WTC11 (cell line): ENCODE measurements around the gene PCBP3. TPM values are rescaled to one million over a fixed set of nuclear protein-coding genes. Genes with fewer than 3 reads are reported as not detected.

Experiments used
- ATAC-seq: fragments of 200-7000 bp; cut with Tn5 transposase; 2 replicates; pipeline ENCODE4 v1.10.0; 2021; ENCODE audit warnings: mild to moderate bottlenecking, moderate library complexity
- CTCF ChIA-PET: fragments of 300-600 bp; sonication (Branson Sonifier 250); formaldehyde crosslinking; loops from one replicate; lab custom pipeline; 2021; ENCODE audit warnings: antibody characterized with exemption; lab: Charles Lee
- POLR2A ChIA-PET: fragments of 350-600 bp; sonication (Branson Sonifier 250); formaldehyde crosslinking; loops from one replicate; lab custom pipeline; 2021; ENCODE audit warnings: antibody characterized with exemption; lab: Charles Lee
- DNase-seq: peaks from one replicate; pipeline ENCODE4 v3.0.0; 2021; ENCODE audit warnings: low spot score
- H3K27ac Mint-ChIP-seq: 2 replicates; pipeline ENCODE4 v1.8.0; 2021; ENCODE audit warnings: mixed read lengths
- H3K27me3 Mint-ChIP-seq: 2 replicates; pipeline ENCODE4 v1.8.0; 2021; ENCODE audit warnings: low read depth, mild to moderate bottlenecking, moderate library complexity, mixed read lengths
- H3K36me3 Mint-ChIP-seq: 2 replicates; pipeline ENCODE4 v1.8.0; 2021; ENCODE audit warnings: mixed read lengths
- H3K4me1 Mint-ChIP-seq: 2 replicates; pipeline ENCODE4 v1.8.0; 2022; ENCODE audit warnings: mixed read lengths
- H3K4me3 Mint-ChIP-seq: 2 replicates; pipeline ENCODE4 v1.8.0; 2021; ENCODE audit warnings: mild to moderate bottlenecking, moderate library complexity, mixed read lengths
- H3K9me3 Mint-ChIP-seq: 2 replicates; pipeline ENCODE4 v1.8.0; 2021; ENCODE audit warnings: mixed read lengths
- FOXJ3 ChIP-seq: sonication (generic); formaldehyde crosslinking; IDR thresholded peaks from 2 replicates; pipeline ENCODE4 v1.9.0; 2021; ENCODE audit warnings: missing genetic modification reagents, mild to moderate bottlenecking, borderline replicate concordance
- KAT7 ChIP-seq: sonication (generic); formaldehyde crosslinking; IDR thresholded peaks from 2 replicates; pipeline ENCODE4 v1.8.1; 2023; ENCODE audit warnings: missing genetic modification reagents, mild to moderate bottlenecking, borderline replicate concordance
- NR1H2 ChIP-seq: sonication (generic); formaldehyde crosslinking; IDR thresholded peaks from 2 replicates; pipeline ENCODE4 v1.9.0; 2021; ENCODE audit warnings: mild to moderate bottlenecking, moderate library complexity, missing genetic modification reagents
- RELA ChIP-seq: sonication (generic); formaldehyde crosslinking; IDR thresholded peaks from 2 replicates; pipeline ENCODE4 v1.8.1; 2022; ENCODE audit warnings: missing genetic modification reagents, mild to moderate bottlenecking, borderline replicate concordance
- ZBTB21 ChIP-seq: sonication (generic); formaldehyde crosslinking; IDR thresholded peaks from 2 replicates; pipeline ENCODE4 v1.8.1; 2023; ENCODE audit warnings: mild to moderate bottlenecking, missing genetic modification reagents, borderline replicate concordance
- ZNF671 ChIP-seq: fragments of 250-450 bp; sonication (Bioruptor Pico); IDR thresholded peaks from 2 replicates; pipeline ENCODE4 v1.8.0; 2021; ENCODE audit warnings: mild to moderate bottlenecking
- total RNA-seq: library from RNA; stranded (reverse); gene quantifications from 3 replicates; pipeline ENCODE4 v1.2.3, GENCODE V29; 2021
- TF ChIP-seq, protein P1 (sequence below): sonication (generic); formaldehyde crosslinking; IDR thresholded peaks from 2 replicates; pipeline ENCODE4 v1.8.1; 2023; ENCODE audit warnings: mild to moderate bottlenecking, missing genetic modification reagents, borderline replicate concordance
- TF ChIP-seq, protein P2 (sequence below): fragments of 250-450 bp; sonication (Bioruptor Pico); IDR thresholded peaks from 2 replicates; pipeline ENCODE4 v1.9.0; 2021; ENCODE audit warnings: mild to moderate bottlenecking
- TF ChIP-seq, protein P3 (sequence below): sonication (generic); formaldehyde crosslinking; IDR thresholded peaks from 2 replicates; pipeline ENCODE4 v1.8.0; 2022; ENCODE audit warnings: mild to moderate bottlenecking, missing genetic modification reagents
- TF ChIP-seq, protein P4 (sequence below): sonication (generic); formaldehyde crosslinking; IDR thresholded peaks from 2 replicates; pipeline ENCODE4 v1.8.1; 2023; ENCODE audit warnings: mild to moderate bottlenecking, missing genetic modification reagents
- TF ChIP-seq, protein P5 (sequence below): sonication (generic); formaldehyde crosslinking; IDR thresholded peaks from 2 replicates; pipeline ENCODE4 v1.8.1; 2022; ENCODE audit warnings: low read depth, missing genetic modification reagents, borderline replicate concordance

Gene PCBP3
- total RNA-seq, 1 experiment from 2014 or later: 8.5 TPM

DNA sequence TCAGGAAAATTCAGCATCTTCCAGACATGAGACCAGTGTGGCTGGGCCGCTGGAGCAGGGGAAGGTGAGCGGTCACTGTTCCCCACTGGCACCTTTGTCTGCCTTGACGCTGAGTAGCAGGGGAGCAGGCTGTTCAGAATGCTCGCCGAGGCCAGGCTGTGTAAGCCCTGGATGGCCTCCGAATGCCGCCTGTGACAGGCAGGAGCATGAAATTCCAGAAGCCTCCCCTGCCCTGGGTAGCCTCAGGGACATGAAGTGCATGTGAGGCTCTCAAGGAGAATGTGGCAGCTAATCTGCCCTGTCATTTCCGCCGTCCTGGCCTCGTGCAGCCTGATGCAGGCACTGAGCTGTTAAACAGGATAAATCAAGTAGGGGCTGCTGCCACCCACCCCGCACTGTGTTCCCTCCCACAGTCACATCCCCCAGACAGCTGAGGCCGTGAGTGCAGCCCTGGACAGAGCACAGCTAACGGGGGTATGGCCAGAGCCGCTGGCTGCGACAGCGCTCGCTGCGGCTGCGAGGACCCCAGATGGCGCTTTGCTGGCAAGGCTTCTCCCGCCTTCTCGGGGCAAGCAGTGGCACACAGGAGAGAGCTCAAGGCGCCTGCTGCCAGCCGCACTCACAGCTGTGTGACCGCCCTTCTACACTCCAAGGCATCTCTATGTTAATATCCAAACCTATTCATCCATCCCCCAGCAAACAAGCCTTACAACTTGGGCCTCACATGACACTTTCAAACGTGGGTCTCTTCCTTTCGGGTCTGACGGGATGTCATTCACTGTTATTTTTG lies 233.1 kb downstream of the PCBP3 start (continued):
- TF ChIP-seq, protein P1, sequence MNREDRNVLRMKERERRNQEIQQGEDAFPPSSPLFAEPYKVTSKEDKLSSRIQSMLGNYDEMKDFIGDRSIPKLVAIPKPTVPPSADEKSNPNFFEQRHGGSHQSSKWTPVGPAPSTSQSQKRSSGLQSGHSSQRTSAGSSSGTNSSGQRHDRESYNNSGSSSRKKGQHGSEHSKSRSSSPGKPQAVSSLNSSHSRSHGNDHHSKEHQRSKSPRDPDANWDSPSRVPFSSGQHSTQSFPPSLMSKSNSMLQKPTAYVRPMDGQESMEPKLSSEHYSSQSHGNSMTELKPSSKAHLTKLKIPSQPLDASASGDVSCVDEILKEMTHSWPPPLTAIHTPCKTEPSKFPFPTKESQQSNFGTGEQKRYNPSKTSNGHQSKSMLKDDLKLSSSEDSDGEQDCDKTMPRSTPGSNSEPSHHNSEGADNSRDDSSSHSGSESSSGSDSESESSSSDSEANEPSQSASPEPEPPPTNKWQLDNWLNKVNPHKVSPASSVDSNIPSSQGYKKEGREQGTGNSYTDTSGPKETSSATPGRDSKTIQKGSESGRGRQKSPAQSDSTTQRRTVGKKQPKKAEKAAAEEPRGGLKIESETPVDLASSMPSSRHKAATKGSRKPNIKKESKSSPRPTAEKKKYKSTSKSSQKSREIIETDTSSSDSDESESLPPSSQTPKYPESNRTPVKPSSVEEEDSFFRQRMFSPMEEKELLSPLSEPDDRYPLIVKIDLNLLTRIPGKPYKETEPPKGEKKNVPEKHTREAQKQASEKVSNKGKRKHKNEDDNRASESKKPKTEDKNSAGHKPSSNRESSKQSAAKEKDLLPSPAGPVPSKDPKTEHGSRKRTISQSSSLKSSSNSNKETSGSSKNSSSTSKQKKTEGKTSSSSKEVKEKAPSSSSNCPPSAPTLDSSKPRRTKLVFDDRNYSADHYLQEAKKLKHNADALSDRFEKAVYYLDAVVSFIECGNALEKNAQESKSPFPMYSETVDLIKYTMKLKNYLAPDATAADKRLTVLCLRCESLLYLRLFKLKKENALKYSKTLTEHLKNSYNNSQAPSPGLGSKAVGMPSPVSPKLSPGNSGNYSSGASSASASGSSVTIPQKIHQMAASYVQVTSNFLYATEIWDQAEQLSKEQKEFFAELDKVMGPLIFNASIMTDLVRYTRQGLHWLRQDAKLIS (CRISPR knock-in tag): no peak
- no peak for TF ChIP-seq KAT7 (CRISPR knock-in tag)
- TF ChIP-seq, all 79 proteins: peak for 0

DNA sequence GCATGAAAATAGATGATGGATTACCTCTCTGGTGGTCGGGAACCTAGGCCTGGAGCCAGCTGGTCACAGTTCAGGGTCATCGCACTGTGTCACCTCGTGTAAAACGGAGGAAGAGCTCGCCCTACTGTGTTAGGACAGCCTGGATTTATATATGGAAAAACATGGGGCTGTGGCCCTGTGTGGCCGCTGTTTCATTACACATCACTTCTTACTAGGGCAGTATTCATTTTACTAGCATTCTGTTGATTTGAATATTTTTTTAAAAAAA lies 233.6 kb downstream of the PCBP3 start:
- no peaks in the 10 kb centered on the region for H3K9me3 Mint-ChIP-seq
- DNase-seq (no peak), ATAC-seq (no peak)
- H3K36me3 Mint-ChIP-seq: no peaks in the 10 kb centered on the region
- H3K4me3 Mint-ChIP-seq: no peak overlapping the region
- ChIA-PET POLR2A (no interaction called here), CTCF (interaction anchor here (0.6 kb wide), 1 partner anchor 321 kb away, joined by 3 read pairs; no protein-coding TSS in a partner anchor)
- peaks cover 4% of the 10 kb centered on the region for H3K4me1 Mint-ChIP-seq
- no peaks in the 10 kb centered on the region for H3K27me3 Mint-ChIP-seq
- TF ChIP-seq, protein P2, sequence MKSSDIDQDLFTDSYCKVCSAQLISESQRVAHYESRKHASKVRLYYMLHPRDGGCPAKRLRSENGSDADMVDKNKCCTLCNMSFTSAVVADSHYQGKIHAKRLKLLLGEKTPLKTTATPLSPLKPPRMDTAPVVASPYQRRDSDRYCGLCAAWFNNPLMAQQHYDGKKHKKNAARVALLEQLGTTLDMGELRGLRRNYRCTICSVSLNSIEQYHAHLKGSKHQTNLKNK: no peak
- TF ChIP-seq ZNF671 (CRISPR knock-in tag): no peak
- TF ChIP-seq, protein P3, sequence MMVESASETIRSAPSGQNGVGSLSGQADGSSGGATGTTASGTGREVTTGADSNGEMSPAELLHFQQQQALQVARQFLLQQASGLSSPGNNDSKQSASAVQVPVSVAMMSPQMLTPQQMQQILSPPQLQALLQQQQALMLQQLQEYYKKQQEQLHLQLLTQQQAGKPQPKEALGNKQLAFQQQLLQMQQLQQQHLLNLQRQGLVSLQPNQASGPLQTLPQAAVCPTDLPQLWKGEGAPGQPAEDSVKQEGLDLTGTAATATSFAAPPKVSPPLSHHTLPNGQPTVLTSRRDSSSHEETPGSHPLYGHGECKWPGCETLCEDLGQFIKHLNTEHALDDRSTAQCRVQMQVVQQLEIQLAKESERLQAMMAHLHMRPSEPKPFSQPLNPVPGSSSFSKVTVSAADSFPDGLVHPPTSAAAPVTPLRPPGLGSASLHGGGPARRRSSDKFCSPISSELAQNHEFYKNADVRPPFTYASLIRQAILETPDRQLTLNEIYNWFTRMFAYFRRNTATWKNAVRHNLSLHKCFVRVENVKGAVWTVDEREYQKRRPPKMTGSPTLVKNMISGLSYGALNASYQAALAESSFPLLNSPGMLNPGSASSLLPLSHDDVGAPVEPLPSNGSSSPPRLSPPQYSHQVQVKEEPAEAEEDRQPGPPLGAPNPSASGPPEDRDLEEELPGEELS (CRISPR knock-in tag): no peak
- TF ChIP-seq, all 79 proteins: peak for 0
- H3K27ac Mint-ChIP-seq: no peak overlapping the region

DNA sequence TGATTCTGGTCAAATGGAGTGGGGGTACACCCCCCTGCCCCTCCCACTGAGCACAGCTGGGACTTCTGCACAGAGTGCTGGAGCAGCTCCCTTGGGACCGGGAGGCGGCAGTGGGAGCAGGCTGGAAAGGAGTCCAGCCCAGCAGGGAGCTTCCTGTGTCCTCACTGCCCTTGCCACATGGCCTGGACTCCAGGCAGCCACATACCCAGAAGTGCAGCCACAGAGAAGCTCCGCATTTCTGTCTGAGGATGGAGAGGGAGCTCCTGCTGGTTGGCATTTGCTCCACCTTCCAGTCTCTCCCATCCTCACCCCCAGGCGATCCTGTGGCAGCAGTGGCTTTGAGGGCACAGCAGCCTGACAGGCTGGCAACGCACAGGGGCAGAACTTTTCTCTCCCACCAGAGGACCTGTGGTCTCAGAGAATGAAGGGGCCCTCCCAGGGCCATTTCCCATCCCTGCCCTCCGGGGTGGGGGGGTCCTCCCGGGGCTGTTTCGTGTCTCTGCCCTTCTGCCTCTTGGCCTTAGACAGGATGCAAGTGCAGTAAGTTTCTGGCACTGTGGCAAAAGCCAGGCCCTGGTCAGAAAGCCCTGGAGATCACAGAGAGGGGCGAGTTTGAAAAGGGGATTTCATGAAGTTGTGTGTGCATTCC lies 234.4 kb downstream of the PCBP3 start:
- Mint-ChIP-seq H3K36me3 (no peaks in the 10 kb centered on the region), H3K27ac (no peak overlapping the region; the same call in 1 of the 2 replicates), H3K4me3 (no peak overlapping the region), H3K9me3 (no peaks in the 10 kb centered on the region), H3K27me3 (no peaks in the 10 kb centered on the region), H3K4me1 (peaks cover 4% of the 10 kb centered on the region)
- no peak for TF ChIP-seq NR1H2 (CRISPR knock-in tag)
- TF ChIP-seq, protein P4, sequence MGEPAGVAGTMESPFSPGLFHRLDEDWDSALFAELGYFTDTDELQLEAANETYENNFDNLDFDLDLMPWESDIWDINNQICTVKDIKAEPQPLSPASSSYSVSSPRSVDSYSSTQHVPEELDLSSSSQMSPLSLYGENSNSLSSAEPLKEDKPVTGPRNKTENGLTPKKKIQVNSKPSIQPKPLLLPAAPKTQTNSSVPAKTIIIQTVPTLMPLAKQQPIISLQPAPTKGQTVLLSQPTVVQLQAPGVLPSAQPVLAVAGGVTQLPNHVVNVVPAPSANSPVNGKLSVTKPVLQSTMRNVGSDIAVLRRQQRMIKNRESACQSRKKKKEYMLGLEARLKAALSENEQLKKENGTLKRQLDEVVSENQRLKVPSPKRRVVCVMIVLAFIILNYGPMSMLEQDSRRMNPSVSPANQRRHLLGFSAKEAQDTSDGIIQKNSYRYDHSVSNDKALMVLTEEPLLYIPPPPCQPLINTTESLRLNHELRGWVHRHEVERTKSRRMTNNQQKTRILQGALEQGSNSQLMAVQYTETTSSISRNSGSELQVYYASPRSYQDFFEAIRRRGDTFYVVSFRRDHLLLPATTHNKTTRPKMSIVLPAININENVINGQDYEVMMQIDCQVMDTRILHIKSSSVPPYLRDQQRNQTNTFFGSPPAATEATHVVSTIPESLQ (CRISPR knock-in tag): no peak
- TF ChIP-seq FOXJ3: no peak
- TF ChIP-seq ZBTB21: no peak
- TF ChIP-seq RELA (CRISPR knock-in tag): no peak
- TF ChIP-seq, protein P5, sequence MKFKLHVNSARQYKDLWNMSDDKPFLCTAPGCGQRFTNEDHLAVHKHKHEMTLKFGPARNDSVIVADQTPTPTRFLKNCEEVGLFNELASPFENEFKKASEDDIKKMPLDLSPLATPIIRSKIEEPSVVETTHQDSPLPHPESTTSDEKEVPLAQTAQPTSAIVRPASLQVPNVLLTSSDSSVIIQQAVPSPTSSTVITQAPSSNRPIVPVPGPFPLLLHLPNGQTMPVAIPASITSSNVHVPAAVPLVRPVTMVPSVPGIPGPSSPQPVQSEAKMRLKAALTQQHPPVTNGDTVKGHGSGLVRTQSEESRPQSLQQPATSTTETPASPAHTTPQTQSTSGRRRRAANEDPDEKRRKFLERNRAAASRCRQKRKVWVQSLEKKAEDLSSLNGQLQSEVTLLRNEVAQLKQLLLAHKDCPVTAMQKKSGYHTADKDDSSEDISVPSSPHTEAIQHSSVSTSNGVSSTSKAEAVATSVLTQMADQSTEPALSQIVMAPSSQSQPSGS (CRISPR knock-in tag): no peak
- no peak for ATAC-seq
- ChIA-PET POLR2A (no interaction called here), CTCF (interaction anchor here (0.5 to 1.4 kb wide), 2 partner anchors 9 to 335 kb away, joined by 4 to 7 read pairs; no protein-coding TSS in a partner anchor)
- DNase-seq: no peak
